ENCODE measurements around the gene TPM3.
A peak's percentile ranks its signal among the peaks of the same experiment; 100 is the strongest.
"Not testable (repeated sequence)": the region's sequence is repeated elsewhere in the genome, so short reads cannot be mapped to it uniquely, and the experiment has no call there.

Gene TPM3

GRCh38 chr1:154159554-154159953, 32.3 kb downstream of the TPM3 start:
- DNase-seq, result no peak

DNA sequence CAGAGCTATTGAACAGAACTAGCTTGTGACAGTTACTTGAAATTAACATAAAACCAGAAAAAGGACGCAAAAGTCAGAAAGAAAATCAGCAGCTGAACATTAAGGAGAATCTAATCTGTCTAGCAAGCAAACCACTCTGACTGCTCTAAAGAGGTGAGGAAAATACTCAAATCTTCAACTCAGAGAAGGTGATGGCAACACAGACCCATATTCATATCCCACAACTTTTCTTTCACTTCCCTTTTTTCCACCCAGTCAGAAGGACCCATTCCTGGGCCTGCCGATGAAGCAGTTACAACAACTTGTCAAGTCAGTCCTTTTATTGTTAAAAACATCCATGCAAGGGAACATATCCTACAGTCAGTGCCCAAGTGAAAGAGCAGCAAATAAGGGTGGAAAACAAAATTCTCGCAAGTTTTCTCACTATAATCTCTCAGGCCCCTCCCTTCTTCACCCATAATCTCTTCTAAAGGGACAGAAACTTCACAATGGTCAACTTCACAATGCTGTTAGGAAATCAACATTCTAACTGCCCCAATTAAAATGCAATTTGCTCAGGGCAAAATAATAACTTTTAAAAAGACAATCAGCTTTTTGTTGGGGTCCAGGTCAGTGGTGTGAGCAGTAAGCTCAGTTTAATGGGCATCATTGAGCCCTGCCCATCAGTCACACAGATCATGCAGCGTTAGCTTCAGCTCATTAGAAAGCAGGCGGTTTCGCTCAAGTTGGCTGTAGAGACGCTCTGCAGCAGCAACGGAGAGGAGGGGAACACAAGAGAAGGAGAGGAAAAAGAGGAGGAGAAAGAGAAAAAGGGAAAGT, 33.4 kb downstream of the TPM3 start:
- peak; percentile 62 to 69 for DNase-seq

GRCh38 chr1:154157520-154158306, 34.2 kb downstream of the TPM3 start:
- peak; percentile 36 to 76 for DNase-seq

GRCh38 chr1:154155251-154155650, 36.6 kb downstream of the TPM3 start:
- DNase-seq, result no peak

- no peak for DNase-seq
These were observed 37.2 kb downstream of the TPM3 start, which contains the start of gene NUP210L for GRCh38 chr1:154154534-154155191. Gene NUP210L (minus strand): TSS chr1:154155073.

GRCh38 chr1:154154053-154154452, 37.8 kb downstream of the TPM3 start:
- no peak for DNase-seq

- DNase-seq, result no peak
These were observed 40.6 kb downstream of the TPM3 start for GRCh38 chr1:154151311-154151710.

DNA sequence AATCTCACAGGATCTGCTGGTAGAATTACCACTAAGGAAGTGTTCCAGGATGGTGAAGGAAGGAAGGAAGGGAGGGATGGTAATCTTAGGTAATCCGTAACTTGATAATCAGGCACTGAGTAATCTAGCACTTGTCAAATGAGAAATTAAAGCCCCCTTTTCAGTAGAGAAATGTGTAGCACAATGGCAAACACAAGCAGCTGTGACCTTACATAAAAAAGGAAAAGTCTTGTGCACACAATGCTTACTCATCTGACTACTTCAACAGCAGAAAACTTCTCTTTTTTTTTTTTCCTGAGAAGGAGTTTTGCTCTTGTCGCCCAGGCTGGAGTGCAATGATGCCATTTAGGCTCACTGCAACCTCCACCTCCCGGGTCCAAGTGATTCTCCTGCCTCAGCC, 43.1 kb downstream of the TPM3 start:
- DNase-seq, result peak; percentile 65 to 77

DNA sequence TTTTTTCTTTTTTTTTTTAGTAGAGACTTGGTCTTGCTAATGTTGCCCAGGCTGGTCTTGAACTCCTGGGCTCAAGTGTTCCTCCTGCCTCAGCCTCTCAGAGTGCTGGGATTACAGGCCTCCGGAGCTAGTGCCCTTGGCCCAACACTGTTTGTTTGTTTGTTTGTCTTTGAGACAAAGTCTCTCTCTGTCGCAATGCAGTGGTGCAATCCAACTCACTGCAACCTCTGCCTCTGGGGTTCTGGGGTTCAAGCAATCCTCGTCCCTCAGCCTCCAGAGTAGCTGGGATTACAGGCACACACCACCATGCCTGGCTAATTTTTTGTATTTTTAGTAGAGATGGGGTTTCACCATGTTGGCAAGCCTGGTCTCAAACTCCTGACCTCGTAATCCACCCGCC, 44.4 kb downstream of the TPM3 start:
- DNase-seq, result not testable (repeated sequence)

- DNase-seq, result no peak
These were observed 45.9 kb downstream of the TPM3 start for GRCh38 chr1:154145986-154146385.

DNA sequence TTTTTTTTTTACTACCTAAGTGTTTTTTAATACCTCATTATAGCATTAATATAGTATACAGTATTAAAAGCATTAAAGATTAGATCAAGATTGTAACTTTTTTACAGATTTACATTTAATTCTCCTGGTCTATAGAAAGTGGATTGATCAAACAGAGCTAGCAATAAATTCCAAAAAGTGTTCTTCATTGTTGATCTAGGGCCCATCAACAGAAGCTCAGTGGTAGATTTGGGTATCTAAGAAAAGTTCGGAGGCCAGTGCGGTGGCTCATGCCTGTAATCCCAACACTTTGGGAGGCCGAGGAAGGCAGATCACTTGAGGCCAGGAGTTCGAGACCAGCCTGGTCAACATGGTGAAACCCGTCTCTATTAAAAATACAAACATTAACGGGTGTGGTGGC, 49.5 kb downstream of the TPM3 start:
- DNase-seq, result no peak

DNA sequence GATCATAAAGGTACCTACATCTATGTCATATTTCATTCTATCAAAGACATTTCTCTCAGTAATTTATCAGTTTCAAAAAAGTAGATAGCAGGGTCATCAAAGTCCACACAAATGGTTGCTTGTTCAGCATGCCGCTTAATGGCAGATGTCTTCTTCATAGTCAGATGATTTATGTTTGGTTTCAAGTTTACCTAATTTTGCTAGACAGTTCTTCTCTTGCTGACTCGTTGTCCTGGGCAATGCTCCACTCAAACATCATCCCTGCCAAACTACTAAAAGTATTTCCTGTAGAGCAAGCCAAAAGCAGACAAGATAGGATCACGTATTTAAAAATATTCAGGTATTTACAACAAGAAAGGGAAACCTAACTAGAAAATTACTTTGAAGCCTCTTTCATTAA, 50.7 kb downstream of the TPM3 start:
- DNase-seq, result no peak

- DNase-seq, result no peak
These were observed 54.0 kb downstream of the TPM3 start for GRCh38 chr1:154137888-154138287.

DNA sequence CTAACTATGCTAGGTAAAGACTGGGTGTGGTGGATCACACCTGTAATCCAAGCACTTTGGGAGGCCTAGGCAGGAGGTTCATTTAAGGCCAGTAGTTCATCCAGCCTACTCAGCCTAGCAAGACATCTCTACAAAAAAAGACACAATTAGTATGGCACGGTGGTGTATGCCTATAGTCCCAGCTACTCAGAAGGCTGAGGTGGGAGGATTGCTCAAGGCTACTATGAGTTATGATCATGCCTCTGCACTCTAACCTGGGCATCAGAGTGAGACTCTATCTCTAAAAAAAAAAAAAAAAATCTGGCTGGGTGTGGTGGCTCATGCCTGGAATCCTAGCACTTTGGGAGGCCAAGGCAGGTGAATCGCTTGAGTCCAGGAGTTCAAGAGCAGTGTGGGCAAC, 58.6 kb downstream of the TPM3 start:
- DNase-seq, result peak in 1 of 2 donors; percentile 26

DNA sequence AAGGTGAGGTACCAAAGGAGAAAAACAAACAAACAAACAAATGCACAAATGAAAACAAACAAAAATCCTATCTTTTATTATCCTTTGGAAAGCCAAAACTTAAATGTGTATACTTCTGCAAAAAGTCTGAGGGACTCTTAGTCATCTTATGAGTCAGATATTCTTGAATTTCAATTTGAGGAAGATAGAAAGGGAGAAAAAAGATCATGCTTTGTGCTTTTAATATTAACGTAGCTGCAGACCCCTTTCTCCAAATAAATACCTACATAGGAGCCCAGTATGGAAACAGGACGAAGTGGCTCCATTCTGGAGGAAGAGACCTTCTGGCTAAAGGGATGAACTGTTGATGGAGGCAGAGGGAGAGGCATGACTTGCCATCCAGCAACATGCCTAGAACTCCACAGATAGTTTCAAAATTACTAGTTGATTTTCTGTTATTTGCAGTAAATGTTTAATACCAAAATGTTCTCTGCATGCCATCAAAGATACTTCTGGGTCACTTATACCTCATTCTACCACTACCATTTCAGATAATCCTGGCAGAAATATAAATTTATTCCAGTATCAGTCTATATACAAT, 62.4 kb downstream of the TPM3 start:
- DNase-seq, result peak; percentile 61 to 68

DNA sequence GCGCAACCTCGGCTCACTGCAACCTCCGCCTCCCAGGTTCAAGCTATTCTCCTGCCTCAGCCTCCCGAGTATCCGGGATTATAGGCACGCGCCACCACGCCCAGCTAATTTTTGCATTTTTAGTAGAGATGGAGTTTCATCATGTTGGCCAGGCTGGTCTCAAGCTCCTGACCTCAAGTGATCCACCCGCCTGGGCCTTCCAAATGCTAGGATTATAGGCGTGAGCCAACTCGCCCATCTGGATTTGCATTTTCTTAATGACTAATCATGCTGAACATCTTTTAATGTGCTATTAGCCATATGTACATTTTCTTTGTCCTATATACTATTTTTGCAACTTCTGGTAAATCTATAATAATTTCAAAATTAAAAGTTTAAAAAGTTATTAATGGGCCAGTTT, 68.7 kb downstream of the TPM3 start:
- not testable (repeated sequence) for DNase-seq

GRCh38 chr1:154117642-154118041, 74.3 kb downstream of the TPM3 start:
- no peak for DNase-seq

- peak in 1 of 2 donors; percentile 24 for DNase-seq
These were observed 76.7 kb downstream of the TPM3 start for GRCh38 chr1:154115180-154115579.
